HG02973 (cell line): ENCODE measurements around the gene HTD2.

Source experiments
- ATAC-seq: cut with Tn5 transposase; IDR thresholded peaks from one replicate; pipeline ENCODE4 v1.9.1; 2021; ENCODE audit warnings: moderate library complexity; ENCODE audit not compliant: unreplicated experiment

The HTD2 gene

DNA sequence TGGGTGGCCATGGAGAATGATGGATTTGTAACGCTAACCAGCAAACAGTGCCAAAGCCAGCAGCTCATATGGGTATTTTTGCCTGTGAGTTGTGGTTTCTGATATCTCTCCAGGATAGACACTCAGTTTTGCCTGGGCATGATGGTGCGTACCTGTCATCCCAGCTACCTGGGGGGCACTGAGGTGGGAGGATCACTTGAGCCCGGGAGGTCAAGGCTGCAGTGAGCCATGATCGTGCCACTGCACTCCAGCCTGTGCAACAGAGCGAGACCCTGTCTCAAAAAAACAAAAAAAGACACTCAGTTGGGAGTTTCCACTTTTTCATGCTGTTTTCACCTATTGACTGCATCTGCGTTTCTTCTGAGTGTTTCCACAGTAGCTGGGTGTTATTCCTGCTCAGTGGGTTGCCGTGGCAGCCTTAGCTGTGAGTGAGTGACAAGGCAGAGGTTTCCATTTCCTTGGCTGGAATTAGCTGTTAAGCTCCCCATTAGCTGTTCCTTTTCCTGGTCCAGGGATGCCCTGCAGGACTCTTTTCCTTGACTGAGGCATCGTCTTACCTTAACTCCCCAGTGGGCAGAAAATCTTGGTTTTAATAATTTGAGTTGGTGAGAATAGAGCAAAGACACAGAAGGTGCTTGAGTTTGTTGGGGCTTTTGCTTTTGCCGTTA, 14.5 kb upstream of the HTD2 start:
- ATAC-seq: no peak

DNA sequence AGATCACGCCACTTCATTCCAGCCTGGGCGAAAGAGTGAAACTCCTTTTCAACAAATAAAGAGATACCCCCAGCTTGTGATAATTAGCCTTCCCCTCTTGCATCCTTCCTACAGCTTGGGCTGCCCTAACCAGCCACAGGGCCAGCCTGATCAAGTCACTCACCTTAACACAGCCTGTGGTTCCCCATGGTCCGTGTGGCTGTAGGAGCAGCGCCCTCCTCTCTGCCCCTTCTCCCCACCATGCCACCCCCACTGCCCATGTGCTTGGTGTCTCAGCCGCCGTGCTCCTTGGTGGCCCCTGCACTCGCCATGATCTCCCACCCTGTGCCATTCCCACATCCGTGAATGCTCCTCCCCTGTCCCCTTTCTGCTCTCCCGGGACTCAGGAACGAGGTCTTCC, 13.5 kb upstream of the HTD2 start:
- ATAC-seq: no peak

DNA sequence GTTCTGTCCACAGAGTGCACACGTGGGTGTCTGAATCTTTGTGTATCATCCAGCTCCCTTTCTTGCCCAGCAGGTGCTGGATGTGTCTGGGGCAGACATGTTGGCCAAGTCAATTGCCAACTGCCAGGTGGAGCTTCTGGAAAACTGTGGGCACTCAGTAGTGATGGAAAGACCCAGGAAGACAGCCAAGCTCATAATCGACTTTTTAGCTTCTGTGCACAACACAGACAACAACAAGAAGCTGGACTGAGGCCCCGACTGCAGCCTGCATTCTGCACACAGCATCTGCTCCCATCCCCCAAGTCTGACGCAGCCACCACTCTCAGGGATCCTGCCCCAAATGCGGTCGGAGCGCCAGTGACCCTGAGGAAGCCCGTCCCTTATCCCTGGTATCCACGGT, 12.8 kb upstream of the HTD2 start:
- no peak for ATAC-seq

DNA sequence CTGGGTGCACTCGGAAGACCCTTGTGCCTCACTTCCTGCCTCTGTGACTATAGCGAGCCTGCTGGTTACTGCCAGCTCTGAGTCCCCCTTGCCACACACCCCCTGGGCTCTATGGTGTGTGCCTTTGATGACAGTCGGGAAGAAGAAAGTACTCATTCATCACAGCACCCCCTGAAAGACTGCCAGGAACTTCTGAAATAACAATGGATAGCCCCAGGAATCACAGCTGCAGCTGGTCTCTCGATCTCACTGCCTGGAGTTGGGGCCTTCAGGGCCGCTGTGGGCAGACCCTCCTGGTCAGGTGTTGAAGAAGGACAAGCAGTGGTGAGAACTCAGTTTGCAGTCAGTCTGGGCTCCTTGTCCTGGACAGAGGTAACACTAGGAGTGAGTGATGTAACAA, 10.1 kb upstream of the HTD2 start:
- ATAC-seq: no peak

DNA sequence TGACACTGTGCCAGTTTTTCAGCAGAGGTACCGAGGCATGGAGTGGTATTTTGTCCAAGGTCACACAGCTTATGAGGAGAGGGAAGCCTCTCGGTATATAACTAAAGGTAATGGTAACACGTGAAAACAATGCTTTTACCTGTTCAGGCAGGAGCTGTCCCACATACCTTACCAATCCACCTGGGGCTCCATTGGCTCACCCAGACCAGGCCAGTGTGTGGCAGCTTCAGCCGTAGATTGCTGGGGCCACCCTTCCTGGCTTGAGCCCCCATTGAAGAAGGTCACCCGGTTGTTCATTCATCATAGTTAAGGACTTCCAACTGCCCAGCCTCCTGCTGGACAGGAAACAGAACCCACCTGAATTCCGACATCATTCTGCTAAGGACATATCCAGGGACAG, 9.5 kb upstream of the HTD2 start:
- no peak for ATAC-seq

DNA sequence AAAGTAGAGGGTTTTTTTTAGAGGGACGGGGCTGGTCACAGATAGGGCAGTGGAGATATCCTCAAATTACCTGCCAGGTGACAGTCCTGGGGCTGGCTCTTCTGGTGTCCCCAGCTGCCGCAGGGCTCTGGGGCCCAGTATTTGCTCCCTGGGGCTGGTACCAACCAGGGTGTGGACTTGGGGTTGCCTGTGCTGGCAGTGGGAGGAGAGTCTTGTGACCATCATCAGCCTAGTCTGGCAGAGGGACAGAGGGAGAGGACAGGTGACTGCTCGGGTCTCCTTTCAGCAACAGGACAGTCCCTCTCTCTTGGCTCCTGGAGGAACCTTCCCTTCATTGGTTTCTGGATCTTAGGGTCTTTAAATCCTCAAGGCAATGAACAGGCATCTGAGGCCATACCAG, 8.1 kb upstream of the HTD2 start:
- no peak for ATAC-seq

DNA sequence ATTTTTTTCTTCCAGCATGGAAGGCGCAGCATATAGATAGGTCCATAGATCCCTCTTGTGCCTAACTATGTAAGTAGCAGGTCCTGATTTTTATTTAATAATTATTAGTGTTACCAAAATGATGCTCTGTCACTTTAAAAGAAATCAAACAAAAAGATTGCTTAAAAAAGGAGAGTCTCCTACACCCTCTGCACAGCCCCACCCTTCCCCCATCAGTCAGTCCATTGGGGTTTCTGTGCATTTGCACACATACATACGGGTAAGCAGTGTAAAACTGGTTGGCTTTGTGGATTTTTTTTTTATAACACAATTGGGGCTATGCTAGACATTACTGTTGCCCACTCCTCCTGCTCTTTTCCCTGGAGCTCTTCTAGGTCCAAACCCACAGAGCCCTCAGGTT, 7.2 kb upstream of the HTD2 start:
- ATAC-seq: no peak

DNA sequence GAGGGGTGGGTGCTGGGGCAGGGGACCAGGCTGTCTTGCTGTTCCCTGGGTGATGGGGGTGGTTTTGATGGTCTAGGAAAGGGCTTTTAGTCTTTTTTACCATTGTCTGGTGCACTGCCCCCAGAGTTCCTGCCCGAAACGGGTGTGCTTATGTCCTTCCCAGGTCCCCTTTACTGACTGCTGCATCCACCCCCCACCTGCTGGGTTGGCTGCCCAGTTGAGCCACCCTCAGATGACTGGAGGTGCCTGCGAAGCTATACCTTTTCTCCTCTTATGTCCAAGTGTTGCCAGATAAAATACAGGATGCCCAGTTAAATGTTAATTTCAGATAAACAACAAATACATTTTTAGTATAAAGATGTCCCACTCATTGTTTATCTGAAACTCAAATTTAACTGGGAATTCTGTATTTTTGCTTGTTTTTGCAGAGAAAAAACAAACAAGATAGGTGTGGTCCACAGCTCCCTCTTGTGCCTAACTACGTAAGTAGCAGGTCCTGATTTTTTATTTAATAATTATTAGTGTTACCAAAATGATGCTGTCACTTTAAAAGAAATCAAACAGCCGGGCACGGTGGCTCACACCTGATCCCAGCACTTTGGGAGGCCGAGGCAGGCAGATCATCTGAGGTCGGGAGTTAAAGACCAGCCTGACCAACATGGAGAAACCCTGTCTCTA, 6.3 kb upstream of the HTD2 start:
- ATAC-seq: no peak

DNA sequence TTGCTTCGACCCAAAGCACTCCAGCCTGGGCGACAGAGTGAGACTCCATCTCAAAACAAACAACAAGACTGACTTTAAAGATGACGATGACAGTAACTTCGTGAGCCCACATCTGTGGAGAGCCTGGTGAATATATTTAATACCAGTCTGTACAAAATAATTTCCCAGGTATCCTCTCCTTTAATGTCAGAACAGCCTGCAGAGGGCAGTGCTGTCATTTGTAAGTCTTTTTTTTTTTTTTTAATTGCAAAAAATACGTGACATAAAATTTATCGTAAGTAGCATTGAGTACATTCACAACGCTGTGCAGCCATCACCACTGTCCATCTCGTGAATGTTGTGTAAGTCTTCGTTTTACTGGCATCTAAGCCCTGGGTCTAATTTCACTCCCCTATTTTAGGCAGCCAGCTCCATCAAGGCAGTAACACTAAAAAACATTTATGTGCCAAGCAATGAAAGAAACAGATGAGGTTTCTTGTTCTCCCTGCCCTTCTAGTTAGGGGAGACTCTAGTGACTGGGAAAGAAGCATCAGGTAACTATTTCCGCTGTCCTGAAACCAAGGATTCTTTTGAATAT, 1.4 kb downstream of the HTD2 start:
- ATAC-seq: no peak

DNA sequence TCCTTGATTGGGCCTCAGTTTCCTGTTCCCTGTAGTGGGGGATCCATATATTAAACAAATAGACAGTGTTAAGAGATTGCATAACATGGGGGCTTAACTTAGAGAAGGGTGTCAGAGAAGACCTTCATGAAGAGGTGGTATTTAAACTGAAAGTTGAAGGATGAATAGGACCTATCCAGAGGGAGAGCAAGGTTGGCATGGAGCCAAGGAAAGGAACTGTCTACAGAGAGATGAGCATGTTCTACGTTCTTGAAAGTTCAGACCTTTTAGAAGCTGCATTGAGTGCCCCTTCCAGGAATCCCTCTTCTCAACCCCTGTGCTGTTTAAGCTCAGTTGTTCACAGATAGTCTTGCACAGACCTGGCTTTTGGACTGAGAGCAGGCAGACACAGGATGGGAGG, 2.4 kb downstream of the HTD2 start:
- no peak for ATAC-seq

DNA sequence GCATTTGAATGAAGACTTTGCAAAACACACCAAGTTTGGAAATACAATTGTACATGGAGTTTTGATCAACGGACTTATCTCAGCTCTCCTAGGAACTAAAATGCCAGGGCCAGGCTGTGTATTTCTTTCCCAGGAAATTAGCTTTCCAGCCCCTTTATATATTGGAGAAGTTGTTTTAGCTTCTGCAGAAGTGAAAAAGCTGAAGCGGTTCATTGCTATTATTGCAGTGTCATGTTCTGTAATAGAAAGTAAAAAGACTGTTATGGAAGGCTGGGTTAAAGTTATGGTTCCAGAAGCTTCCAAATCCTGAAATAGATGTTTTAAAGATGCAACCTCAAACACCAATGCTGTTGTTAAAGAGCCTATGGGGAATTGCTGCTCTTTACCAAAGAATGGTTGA, 11.5 kb downstream of the HTD2 start:
- no peak for ATAC-seq

DNA sequence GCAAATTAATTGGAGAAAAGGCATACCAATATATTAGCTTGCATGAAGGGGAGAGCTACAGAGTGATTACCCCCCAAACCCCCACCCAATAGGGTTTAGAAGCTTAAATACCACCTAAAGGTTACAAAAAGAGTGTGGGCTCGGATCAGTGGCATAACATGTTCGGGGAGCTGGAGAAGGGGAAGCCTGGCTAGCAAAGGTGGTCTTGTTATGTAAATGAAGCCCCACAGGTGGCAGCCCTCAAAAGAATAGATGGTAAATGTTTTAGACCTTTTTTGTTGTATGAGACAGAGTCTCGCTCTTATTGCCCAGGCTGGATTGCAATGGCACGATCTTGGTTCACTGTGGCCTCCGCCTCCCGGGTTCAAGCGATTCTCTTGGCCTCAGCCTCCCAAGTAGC, 15.5 kb downstream of the HTD2 start:
- no peak for ATAC-seq

DNA sequence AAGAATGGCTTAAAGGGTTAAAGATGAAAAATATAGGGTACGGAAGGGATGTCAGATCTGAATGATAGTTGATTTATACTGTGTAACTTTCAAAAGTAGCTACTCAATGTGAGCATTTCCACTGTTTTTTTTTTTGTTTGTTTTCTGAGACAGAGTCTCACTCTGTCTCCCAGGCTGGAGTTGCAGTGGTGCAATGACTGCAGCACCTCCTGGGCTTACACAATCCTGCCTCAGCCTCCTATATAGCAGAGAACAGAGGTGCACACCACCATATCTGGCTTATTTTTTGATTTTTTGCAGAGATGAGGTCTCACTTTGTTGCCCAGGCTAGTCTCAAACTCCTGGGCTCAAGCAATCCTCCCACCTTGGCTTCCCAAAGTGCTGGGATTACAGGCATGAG, 16.5 kb downstream of the HTD2 start:
- ATAC-seq: no peak

DNA sequence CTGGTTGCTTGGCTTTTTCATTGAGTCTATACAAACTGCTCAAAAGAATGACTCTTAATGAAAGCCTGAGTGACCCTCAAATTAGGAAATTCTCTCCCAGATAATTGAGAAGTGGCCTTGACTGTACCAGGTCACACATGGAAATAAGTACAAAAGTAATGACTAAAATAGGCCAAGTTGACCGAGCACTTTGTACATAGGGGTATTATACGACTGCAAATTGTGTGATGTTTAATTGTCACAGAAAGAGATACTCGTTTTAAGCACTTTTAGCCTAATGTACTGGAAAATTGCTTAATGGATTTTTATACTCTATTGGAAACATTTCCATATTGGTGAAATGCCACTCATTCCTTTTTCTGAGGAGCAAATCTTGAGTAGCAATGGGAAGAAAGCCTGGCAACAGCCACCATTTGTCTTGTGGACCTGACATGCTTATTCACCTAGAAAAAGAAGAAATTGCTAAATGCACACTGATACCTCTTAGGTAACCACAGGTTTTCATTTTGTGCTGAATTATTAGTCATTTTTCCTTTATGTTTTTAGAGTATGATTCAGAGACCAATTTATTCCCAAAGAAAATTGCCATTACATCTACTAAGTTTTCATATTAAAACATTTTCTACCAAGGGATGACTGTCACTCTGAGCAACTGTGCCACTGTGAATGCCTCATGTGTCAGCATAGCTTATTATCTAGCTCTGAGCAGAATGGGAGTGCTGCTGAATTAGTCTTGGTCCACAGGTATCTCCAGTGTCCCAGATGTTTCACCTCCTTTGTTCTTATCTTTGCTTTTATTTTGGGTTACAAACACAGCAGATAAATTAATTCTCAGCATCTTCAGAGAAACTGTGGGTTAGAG, 17.4 kb downstream of the HTD2 start:
- ATAC-seq: no peak

DNA sequence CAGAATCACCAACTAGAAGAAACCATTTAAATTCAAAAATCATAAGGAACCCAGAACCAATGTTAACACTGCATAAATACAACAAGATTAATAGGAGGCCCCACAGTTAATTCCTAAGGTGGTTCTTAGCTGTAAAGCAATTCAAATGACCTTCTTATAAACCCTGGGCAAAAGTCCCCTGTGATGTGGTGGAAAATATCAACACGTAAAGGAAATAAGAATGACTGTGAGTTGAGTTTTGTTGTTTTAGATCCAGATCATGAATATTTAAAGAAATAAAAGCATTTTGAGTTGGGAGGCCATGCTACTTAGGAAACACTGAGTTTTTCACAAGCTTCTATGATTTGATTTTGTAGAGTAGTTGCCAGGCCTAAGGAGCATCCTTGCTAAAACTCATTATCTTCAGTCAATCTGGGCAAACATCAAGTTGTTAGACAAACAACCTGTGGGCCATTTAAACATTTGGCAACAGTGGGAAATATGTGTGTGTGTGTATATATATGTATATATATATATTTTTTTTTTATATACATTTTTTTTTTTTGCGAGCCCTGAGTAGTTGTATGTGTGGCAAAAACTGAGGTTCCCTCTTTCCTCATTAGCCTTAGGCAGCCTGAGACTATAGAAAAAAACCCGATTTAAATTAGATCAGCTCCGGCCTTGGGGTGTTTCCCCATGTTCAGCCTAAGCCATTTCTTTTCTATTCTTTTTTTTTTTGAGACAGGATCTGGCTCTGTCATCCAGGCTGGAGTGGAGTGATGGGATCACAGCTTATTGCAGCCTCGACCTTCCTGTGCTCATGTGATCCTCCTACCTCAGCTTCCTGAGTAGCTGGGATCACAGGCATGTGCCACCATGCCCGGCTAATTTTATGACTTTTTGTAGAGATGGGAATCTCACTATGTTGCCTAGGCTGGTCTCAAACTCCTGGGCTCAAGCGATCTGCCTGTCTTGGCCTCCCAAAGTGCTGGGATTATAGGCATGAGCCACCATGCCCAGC, 18.4 kb downstream of the HTD2 start:
- ATAC-seq: no peak

DNA sequence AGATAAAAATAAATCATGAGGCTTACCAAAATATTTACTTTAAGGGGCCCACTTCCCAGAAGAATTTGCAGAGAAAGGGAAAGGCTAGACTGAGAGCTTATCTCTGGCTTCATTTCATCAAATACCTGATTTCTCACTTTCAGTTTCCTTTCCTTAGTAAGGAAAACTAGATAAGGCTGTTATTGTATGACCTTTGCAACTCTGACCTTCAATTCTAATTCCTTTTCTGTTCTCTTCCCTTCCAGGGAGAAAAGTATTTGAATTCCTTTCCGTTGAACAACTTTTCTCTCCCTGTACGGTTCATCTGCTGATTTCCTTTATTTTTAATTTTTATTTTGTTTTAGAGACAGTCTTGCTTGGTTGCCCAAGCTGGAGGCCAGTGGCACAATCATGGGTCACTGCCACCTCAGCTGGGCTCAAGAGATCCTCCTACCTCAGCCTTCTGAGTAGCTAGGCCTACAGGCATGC, 19.2 kb downstream of the HTD2 start:
- no peak for ATAC-seq

DNA sequence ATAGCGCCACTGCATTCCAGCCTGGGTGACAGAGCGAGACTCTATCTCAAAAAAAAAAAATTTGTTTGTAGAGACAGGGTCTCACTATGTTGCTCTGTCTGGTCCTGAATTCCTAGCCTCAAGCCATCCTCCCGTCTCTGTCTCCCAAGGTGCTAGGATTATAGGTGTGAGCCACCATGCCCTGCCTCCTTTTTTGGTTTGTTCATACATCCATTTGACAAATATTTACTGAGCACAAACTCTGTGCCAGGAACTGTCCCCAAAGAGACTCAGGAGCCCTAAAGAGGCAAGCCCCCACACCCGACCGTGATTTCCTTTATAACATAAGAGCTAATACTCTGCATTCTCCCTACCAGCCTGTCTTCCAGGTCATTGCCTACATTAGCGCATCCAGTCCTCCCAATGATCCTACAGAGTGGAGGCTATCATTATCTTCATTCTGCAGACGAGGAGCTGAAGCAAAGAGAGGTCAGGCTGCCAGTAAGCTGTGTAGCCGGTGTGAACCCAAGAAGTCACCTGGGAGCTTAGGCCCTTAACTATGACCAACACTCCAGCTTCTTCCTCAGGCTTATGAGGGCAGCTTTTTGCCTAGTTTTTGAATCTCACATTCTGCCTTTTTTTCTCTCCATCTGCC, 20.1 kb downstream of the HTD2 start:
- no peak for ATAC-seq

DNA sequence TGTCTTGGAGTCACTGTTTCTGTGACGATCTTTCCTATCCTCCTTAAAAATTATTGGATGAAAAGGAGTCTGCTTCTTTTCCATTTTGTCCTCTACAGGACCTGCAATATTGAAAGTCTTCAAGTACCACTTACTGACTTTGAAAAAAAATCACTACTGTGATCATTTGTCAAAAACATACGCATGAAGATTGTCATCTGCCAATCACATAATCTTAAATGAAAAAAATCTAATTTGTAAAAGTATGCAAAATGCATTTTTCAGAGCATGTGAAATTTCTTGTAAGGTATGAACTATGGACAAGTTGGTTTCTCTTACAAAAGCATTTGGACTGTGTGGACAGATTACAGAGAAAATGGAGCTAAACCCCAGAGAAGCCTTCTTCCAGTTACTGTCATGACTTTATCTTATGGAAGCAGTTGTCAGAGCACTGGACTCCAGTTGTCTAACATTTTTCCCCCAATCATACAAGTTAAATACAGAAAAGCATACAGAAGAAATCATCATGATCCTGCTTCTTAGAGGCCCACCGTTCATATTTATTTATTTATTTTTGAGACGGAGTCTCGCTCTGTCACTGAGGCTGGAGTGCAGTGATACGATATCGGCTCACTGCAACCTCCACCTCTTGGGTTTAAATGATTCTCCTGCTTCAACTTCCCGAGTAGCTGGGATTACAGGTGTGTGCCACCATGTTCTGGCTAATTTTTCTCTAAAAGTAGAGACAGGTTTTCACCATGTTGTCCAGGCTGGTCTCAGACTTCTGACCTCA, 23.0 kb downstream of the HTD2 start:
- no peak for ATAC-seq

DNA sequence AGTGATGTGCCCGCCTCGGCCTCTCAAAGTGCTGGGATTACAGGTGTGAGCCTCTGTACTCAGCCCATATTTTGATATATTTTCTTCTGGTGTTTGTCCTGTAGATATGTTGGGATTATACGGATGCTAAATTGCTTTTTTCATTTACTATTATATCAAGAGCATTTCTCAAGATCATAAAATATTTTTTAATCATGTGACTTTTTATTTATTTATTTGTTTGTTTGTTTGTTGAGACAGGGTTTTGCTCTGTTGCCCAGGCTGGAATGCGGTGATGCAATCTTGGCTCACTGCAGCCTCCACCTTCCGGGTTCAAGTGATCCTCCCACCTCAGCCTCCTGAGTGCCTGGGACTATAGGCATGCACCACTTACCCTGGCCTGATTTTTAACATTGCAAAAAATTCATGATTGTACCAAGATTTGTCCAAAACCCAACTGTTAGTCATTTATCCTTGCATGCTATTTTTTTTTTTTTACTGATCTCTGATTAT, 23.6 kb downstream of the HTD2 start:
- ATAC-seq: no peak
